Fibroblast of pulmonary artery (primary cell): ENCODE results near the gene PRRC2C.

Experiments
- DNase-seq: peaks from one replicate; pipeline ENCODE4 v3.0.0-alpha.2; 2010; ENCODE audit warnings: low read depth
- H3K4me3 ChIP-seq: replicated peaks from 2 replicates; pipeline ENCODE4 v1.5.1; 2011; ENCODE audit warnings: low read depth, mild to moderate bottlenecking, control low read depth, low read length, moderate library complexity
- TF ChIP-seq, protein P1 (sequence below): IDR thresholded peaks from 2 replicates; pipeline ENCODE4 v1.5.1; 2011; ENCODE audit warnings: mild to moderate bottlenecking, control low read depth, low read length, inconsistent platforms; ENCODE audit errors: missing control alignments

PRRC2C gene

DNA sequence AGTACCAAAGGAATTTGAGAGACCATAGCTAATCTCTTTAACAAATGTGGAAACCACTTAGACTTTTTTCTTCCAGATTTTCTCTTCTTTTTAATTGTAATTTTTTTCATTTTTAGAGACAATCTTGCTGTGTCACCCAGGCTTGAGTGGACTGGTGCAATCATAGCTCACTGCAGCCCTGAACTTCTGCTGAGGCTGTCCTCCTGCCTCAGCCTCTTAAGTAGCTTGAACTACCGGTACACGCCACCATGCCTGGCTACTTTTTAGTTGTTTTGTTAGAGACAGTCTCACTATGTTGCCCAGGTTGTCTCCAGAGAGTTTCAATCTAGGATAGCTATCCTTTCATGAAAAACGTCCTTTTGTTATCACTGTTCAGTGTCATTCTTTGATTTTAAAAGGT is 15.0 kb downstream of the PRRC2C start:
- TF ChIP-seq, protein P1, sequence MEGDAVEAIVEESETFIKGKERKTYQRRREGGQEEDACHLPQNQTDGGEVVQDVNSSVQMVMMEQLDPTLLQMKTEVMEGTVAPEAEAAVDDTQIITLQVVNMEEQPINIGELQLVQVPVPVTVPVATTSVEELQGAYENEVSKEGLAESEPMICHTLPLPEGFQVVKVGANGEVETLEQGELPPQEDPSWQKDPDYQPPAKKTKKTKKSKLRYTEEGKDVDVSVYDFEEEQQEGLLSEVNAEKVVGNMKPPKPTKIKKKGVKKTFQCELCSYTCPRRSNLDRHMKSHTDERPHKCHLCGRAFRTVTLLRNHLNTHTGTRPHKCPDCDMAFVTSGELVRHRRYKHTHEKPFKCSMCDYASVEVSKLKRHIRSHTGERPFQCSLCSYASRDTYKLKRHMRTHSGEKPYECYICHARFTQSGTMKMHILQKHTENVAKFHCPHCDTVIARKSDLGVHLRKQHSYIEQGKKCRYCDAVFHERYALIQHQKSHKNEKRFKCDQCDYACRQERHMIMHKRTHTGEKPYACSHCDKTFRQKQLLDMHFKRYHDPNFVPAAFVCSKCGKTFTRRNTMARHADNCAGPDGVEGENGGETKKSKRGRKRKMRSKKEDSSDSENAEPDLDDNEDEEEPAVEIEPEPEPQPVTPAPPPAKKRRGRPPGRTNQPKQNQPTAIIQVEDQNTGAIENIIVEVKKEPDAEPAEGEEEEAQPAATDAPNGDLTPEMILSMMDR = no peak
- H3K4me3 ChIP-seq = no peak overlapping the region
- no peak for DNase-seq

DNA sequence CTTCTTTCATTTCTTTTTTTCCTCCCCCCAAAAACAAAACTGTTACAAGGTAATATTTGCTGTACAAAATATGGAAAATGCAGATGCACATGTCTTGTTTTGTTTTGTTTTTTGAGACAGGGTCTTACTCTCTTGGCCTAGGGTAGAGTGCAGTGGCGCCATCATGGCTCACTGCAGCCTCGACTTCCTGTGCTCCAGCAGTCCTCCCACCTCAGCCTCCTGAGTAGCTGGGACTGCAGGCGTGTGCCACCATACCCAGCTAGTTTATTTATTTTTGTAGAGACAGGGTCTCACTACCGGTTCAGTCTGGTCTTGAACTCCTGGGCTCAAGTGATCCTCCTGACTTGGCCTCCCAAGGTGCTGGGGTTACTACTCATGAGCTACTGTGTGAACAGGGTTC is 15.5 kb downstream of the PRRC2C start:
- no peak overlapping the region for H3K4me3 ChIP-seq
- TF ChIP-seq, protein P1 = no peak
- DNase-seq = no peak

DNA sequence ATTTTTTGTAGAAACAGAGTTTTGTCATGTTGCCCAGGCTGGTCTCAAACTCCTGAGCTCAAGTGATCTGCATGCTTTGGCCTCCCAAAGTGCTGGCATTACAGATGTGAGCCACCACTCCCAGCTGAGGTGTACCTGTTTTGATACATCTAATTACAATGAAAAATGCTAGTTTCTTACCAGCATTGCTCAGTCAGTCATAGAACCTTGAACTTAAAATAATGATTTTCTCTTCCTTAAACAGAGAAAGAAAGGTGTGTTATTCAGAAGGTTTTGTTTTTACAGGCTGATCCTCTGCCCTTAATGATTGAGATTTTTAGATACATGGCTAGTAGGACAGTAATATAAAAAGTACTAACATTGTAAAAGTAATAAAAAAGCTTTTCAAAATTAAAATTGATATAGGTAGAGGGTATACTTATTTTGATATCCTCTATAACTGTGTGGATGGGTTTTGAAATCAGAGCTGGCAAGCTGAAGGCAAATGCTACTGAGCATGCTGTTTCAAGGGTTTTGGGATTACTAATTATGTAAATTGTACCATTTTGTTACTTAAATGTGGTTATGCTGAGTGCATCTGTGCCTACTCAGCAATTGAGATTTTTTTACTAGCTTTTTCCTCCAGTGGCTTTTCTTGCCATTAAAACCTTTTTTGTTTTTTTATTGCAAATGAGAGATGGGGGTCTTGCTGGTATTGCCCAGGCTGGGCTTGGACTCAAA is 16.1 kb downstream of the PRRC2C start:
- H3K4me3 ChIP-seq = no peak overlapping the region
- TF ChIP-seq, protein P1 = no peak
- no peak for DNase-seq

DNA sequence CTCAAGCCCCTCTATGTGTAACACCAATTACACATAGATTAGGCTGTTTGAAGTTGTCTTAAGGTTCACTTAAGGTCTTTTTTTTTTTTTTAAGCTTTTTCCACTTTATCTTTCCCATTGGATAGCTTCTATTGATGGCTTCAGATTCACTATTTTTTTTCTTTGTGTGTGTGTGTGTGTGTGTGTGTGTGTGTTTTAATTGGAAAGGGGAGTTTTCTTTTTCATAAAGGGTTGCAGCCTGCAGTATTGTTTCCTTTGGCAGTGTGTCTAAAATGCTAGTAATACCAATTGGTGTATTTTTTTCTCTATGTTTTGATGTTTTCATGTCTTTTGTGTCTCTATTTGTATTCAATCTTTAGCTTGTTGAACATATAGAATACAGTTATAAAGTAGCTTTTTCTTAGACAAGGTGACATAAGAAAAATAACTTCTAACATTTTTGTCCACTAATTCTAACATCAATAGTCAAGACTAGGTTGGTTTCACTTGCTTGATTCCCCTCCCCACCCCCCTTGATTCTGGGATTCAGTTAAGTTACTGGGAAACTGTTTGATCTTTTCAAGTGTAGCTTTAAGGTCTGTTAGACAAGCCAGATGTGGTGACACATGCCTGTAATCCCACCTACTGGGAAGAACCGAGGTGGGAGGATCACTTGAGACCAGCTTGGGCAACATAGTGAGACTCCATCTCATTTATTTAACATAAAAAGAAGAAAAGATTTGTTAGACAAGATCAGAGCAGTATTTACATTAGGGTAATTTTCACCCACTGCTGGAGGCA is 21.4 kb downstream of the PRRC2C start:
- no peak for DNase-seq
- H3K4me3 ChIP-seq = no peak overlapping the region
- TF ChIP-seq, protein P1 = no peak

DNA sequence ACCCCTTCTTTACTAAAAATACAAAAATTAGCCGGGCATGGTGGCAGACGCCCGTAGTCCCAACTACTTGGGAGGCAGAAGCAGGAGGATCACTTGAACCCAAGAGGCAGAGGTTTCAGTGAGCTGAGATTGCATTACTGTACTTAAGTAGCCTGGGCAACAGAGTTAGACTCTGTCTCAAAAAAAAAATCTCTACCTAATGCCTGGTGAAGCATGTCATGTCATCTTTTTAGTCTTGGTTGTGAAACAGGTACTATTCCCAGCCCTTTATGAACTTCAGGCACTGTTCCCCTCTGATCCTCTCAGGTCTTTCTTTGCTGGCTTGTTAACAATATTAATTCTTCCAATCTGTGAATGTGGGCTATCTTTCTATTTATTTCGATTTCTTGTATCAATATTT is 22.1 kb downstream of the PRRC2C start:
- no peak for DNase-seq
- TF ChIP-seq, protein P1 = no peak
- H3K4me3 ChIP-seq = no peak overlapping the region

DNA sequence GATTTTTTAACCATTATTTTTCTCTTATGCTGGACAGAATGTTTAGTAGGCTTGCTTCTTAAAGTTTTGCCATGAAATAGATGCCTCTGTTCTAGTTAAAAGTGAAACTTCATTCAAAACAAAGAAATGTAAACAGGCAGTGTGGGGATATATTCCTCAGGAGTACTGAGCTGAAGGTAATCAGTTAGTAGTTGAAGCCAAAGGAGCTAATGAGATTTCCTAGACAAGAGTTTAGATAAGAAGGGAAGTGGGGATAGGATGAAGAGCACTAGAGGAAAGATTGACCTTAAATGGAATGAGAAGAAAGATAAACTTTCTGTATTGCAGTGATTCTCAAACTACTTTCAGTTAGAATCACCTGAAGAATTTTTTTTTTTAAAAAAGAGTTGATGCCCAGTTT is 23.9 kb downstream of the PRRC2C start:
- TF ChIP-seq, protein P1 = no peak
- no peak for DNase-seq

DNA sequence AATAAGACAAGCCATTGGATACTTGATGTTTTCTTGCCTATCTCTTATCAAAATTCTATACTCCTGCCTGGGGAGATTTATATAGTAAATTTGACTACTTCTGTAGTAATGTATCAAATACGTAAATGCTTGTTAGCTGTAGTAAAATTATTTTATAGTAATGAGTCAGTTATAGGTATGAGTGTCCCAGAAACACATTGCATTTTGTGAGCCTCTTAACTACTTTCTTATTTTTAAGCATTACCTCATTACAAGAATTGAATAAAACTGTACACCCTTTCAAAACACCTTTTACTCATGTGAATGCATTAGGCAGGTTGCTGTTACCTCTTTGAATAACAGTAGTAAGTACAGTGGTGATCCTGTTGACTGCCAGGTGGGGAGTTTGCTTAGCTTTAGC is 28.4 kb downstream of the PRRC2C start:
- TF ChIP-seq, protein P1 = no peak
- no peak for DNase-seq
- H3K4me3 ChIP-seq = no peak overlapping the region

More for the DNA sequence above, 23.9 kb downstream of the PRRC2C start:
- H3K4me3 ChIP-seq = no peak overlapping the region
